Ascending aorta (tissue), 2 donors: ENCODE results near the gene ANKRD22. TPM values are rescaled to one million over a fixed set of nuclear protein-coding genes. Genes with fewer than 3 reads are reported as not detected.

Experiments
- DNase-seq, 2 donors: peaks; one replicate each; pipeline ENCODE4 v3.0.0-alpha.2; 2019; ENCODE audit warnings: low spot score in 2 of 2
- H3K27ac ChIP-seq, 2 donors: fragments of 200-600 bp; sonication (generic); one replicate each; pipeline ENCODE4 v1.5.1; 2016 to 2017; ENCODE audit warnings: mild to moderate bottlenecking in 1 of 2
- H3K27me3 ChIP-seq: fragments of 200-600 bp; sonication (generic); one replicate; pipeline ENCODE4 v1.5.1; 2017
- H3K36me3 ChIP-seq, 2 donors: fragments of 200-600 bp; sonication (generic); one replicate each; pipeline ENCODE4 v1.5.1; 2016
- H3K4me1 ChIP-seq, 2 donors: fragments of 200-600 bp; sonication (generic); one replicate each; pipeline ENCODE4 v1.5.1; 2016 to 2017; ENCODE audit warnings: mild to moderate bottlenecking in 1 of 2
- H3K4me3 ChIP-seq, 2 donors: fragments of 200-600 bp; sonication (generic); one replicate each; pipeline ENCODE4 v1.5.1; 2016 to 2017; ENCODE audit warnings: mild to moderate bottlenecking in 1 of 2
- H3K9me3 ChIP-seq, 2 donors: fragments of 200-600 bp; sonication (generic); one replicate each; pipeline ENCODE4 v1.5.1; 2016
- intact Hi-C: fragments of 100-400 bp; cut with DNase I; formaldehyde crosslinking; loops from one replicate; pipeline ENCODE4 v1.15.1; 2023
- total RNA-seq: library from RNA; depleted of rRNA; stranded (reverse); fragments of >200 nt; gene quantifications from one replicate; pipeline ENCODE4 v1.1.0, GENCODE V29; 2016
- TF ChIP-seq, protein P1 (sequence below), 3 experiments: fragments of 200-600 bp in 2 of 3; fragments of 450-650 bp in 1 of 3; sonication (generic) in 2 of 3; IDR thresholded peaks; one replicate each; pipeline ENCODE4 v1.5.1; 2016 to 2019; ENCODE audit warnings: antibody characterized with exemption in 3 of 3, mild to moderate bottlenecking in 1 of 3, moderate library complexity in 1 of 3

ANKRD22 gene
- total RNA-seq, 1 donor from 2014 or later: not detected

DNA sequence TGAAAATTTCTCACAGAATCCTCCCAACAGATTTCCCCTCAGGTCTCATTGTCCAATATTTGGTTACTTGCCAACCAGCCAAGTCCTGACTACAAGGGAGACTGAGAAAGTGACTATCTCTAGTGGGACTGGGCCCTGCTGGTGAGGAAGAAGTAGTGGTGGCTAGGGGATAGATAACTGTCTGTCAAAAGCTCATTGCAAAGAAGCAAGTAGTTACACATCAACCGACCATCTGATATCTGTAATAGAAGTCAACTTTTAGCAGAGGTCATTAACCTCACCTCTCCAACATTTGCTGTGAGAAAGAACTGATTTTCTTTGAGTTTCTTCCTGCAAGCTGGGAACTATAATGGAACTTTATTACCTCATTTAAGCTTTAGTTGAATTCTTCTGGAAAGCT lies 43.6 kb upstream of the ANKRD22 start:
- no peaks in the 10 kb centered on the region for H3K36me3 ChIP-seq
- H3K4me3 ChIP-seq: no peak overlapping the region
- no peaks in the 10 kb centered on the region for H3K27me3 ChIP-seq
- no peak overlapping the region for H3K27ac ChIP-seq
- H3K4me1 ChIP-seq: no peaks in the 10 kb centered on the region
- DNase-seq: no peak
- no peaks in the 10 kb centered on the region for H3K9me3 ChIP-seq
- TF ChIP-seq, protein P1, sequence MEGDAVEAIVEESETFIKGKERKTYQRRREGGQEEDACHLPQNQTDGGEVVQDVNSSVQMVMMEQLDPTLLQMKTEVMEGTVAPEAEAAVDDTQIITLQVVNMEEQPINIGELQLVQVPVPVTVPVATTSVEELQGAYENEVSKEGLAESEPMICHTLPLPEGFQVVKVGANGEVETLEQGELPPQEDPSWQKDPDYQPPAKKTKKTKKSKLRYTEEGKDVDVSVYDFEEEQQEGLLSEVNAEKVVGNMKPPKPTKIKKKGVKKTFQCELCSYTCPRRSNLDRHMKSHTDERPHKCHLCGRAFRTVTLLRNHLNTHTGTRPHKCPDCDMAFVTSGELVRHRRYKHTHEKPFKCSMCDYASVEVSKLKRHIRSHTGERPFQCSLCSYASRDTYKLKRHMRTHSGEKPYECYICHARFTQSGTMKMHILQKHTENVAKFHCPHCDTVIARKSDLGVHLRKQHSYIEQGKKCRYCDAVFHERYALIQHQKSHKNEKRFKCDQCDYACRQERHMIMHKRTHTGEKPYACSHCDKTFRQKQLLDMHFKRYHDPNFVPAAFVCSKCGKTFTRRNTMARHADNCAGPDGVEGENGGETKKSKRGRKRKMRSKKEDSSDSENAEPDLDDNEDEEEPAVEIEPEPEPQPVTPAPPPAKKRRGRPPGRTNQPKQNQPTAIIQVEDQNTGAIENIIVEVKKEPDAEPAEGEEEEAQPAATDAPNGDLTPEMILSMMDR (IDR thresholded peaks at IDR 0.05): no peak
- intact Hi-C loops: no loop called here

DNA sequence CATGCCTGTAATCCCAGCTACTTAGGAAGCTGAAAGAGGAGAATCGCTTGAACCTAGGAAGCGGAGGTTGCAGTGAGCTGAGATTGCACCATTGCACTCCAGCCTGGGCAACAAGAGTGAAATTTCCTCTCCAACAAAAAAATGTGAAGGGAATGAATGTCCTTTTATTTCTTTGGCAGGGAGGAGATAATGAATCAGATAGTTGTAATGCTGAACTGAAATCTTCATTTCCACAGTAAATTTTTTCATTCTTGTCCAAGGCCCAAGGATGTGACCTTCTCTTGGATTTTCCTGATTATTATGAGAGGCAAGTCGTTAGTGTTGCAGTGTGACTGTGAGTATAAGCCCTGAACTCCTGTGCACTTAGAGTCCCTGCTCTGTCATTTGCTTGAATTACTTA lies 42.0 kb upstream of the ANKRD22 start:
- DNase-seq: no peak
- Histone ChIP-seq H3K27me3 (no peaks in the 10 kb centered on the region), H3K36me3 (no peaks in the 10 kb centered on the region), H3K9me3 (no peaks in the 10 kb centered on the region), H3K4me3 (no peak overlapping the region), H3K4me1 (no peaks in the 10 kb centered on the region), H3K27ac (no peak overlapping the region)
- TF ChIP-seq, protein P1 (IDR thresholded peaks at IDR 0.05): no peak
- intact Hi-C loops: no loop called here

DNA sequence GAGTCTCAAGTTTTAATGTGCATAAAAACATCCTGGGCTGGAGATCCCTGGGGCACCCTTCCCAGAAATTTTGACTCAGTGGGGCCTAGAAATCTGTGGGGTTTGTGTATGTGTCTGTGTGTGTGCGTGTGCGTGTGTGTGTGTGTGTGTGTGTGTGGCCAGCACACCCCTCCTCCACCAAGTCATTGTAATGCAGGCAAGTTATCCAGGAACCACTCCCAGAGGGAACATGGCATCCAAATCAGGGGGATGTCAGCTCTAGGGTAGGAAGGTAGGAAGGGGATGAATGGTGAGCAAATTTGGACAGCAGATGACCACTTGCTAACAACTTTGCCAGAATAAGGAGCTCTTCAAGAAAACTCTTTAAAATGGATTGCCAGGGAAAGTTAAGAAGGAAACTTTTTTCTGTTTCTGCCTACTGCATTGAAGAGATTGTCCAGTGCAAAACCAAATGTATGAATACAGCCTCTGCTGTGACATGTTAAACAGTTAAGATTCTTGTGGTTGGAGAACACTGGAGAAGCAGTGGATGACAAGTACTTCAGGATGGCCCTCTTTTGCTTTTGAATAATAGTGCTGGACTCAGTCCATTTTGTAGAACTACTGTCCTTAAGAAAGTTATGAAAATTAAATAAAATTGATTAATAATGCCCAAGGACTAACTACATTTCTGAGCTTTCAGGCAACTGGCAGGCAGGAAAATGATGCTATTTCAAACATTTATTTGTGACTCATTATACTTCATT lies 40.8 kb upstream of the ANKRD22 start:
- no peak for DNase-seq
- no peaks in the 10 kb centered on the region for H3K36me3 ChIP-seq
- TF ChIP-seq, protein P1 (IDR thresholded peaks at IDR 0.05): no peak
- intact Hi-C loops: no loop called here
- no peak overlapping the region for H3K4me3 ChIP-seq
- no peaks in the 10 kb centered on the region for H3K9me3 ChIP-seq
- no peak overlapping the region for H3K27ac ChIP-seq
- no peaks in the 10 kb centered on the region for H3K27me3 ChIP-seq
- H3K4me1 ChIP-seq: no peaks in the 10 kb centered on the region

DNA sequence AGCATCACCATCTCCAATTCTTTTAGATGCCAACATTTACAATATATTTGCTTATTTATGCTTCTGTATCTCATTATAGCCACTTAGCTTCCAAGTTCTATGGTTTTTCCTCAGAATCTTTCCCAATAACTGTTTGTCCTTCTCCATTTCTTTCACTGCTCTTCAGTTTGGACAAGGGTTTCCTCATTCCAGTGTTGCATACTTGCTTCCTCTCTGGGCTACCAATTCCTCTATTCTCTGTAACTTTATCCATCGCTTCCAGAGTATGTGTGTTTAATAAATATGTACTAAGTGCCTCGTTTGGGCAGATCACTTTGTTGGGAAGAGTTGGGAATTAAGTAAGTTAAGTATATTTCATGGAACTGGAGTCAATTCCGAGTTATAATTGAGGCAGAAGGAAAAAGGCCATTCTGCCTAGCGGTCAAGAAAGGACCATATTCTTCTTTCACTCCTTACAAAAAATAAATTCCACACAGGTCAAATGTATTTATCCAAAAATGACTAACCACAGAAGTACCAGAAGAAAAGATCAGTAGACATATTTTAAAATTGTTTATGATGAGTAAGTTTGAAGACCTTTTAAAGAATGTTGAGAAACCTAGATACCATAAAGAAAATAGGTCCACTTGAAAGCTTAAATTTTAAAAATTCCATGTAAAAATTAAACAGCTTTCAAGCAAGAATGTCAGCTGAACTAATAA lies 39.2 kb upstream of the ANKRD22 start:
- Histone ChIP-seq H3K4me1 (no peaks in the 10 kb centered on the region), H3K9me3 (no peaks in the 10 kb centered on the region), H3K27ac (no peak overlapping the region), H3K27me3 (no peaks in the 10 kb centered on the region), H3K4me3 (no peak overlapping the region), H3K36me3 (no peaks in the 10 kb centered on the region)
- TF ChIP-seq, protein P1 (IDR thresholded peaks at IDR 0.05): no peak
- no peak for DNase-seq
- intact Hi-C loops: no loop called here

DNA sequence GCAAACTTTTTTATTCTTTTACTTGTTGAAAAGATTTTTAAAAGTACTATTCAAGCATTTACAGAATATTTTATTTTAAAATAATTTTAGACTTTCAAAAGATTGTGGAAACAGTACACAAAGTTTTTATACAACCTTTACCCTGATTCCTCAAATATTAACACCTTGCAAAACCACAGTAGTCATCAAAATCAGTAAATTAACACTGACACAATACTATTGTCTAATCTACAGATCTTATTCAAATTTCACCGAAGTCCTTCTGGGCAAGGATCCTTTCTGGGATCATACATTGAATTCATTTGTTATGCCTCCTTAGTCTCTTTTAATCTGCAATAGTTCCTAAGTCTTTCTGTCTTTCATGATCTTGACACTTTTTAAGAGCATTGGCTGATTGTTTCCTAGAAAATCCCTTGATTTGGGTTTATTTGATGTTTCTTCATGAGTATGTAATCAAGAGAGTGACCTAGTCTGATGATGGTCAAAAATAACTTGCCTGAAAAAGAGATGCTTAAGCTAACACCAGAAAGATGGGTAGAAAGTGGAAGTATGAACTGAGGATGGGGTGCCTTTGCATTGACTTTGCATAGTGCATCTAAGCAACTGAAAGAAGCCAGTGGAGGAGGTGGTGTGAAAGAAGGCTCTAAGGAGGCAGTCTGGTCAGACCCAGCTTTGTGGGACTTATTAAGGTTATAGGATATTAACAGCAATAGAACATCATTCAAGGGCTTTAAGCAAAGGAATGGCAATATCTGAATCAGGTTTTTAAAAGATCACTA lies 38.1 kb upstream of the ANKRD22 start:
- DNase-seq: no peak
- Histone ChIP-seq H3K4me3 (no peak overlapping the region), H3K27ac (no peak overlapping the region), H3K4me1 (no peaks in the 10 kb centered on the region), H3K27me3 (no peaks in the 10 kb centered on the region), H3K9me3 (no peaks in the 10 kb centered on the region), H3K36me3 (no peaks in the 10 kb centered on the region)
- intact Hi-C loops: no loop called here
- TF ChIP-seq, protein P1 (IDR thresholded peaks at IDR 0.05): no peak
